K562 (cell line): ENCODE results near the gene FAM200B. TPM values are rescaled to one million over a fixed set of nuclear protein-coding genes. Genes with fewer than 3 reads are reported as not detected.

ENCODE experiments used
- ATAC-seq: fragments of 200-7000 bp; cut with Tn5 transposase; 3 replicates; pipeline ENCODE4 v1.9.1; 2020; ENCODE audit warnings: moderate library complexity
- Bru-seq: library from RNA; stranded (reverse); fragments of 400-500 nt; gene quantifications from one replicate; lab custom pipeline; 2021; lab: Mats Ljungman, UMichigan
- BruChase-seq, 2 experiments: library from RNA; stranded (reverse); fragments of 400-500 nt; gene quantifications; one replicate each; lab custom pipeline; 2021; lab: Mats Ljungman, UMichigan
- BruUV-seq: library from RNA; stranded (reverse); fragments of 400-500 nt; replicated peaks from 2 replicates; lab custom pipeline; 2021; lab: Mats Ljungman, UMichigan
- CTCF ChIA-PET: fragments of 300-600 bp; formaldehyde crosslinking; extraction: SDS; loops from one replicate; lab custom pipeline; 2021; ENCODE audit warnings: low intra/inter-chr PET ratio; lab: Yijun Ruan, JAX
- POLR2A ChIA-PET: fragments of 300-600, 350-650 bp; sonication (Branson Sonifier 250); formaldehyde crosslinking; extraction: SDS; loops from one replicate; lab custom pipeline; 2021; ENCODE audit warnings: antibody characterized with exemption, inconsistent platforms; lab: Yijun Ruan, JAX
- DNase-seq, 4 experiments: peaks; one replicate each; pipeline versions ENCODE4 v3.0.0 to v3.0.0-alpha.2; 2011 to 2018; ENCODE audit warnings: low spot score in 3 of 4, mixed read lengths in 3 of 4; ENCODE audit errors: extremely low read depth in 1 of 4
- FAIRE-seq: peaks from 2 replicates; lab custom pipeline; 2011; peaks lifted over from hg19 to GRCh38; lab: Jason Lieb, UNC
- H2AFZ ChIP-seq: 2 replicates; pipeline ENCODE4 v1.6.0; 2011; ENCODE audit warnings: low read depth, low read length, control low read depth, inconsistent platforms
- H3K27ac ChIP-seq: fragments of 200-600 bp; 3 replicates; pipeline ENCODE4 v1.8.0; 2011; ENCODE audit warnings: low read depth, mild to moderate bottlenecking, control low read depth, inconsistent platforms, low read length, moderate library complexity, mixed read lengths; ENCODE audit errors: extremely low read depth
- H3K27me3 ChIP-seq, 2 experiments: fragments of 300-600 bp in 1 of 2; 2 replicates in 1 of 2; 3 replicates in 1 of 2; pipeline versions ENCODE4 v1.6.0 to v1.8.0; 2011; ENCODE audit warnings: inconsistent platforms in 2 of 2, low read length in 2 of 2, mild to moderate bottlenecking in 1 of 2, mixed read lengths in 1 of 2, moderate library complexity in 1 of 2; ENCODE audit not compliant: control insufficient read depth in 2 of 2, insufficient read depth in 2 of 2
- H3K36me3 ChIP-seq: fragments of 300-600 bp; 3 replicates; pipeline ENCODE4 v1.8.0; 2011; ENCODE audit warnings: mild to moderate bottlenecking, low read length, inconsistent platforms; ENCODE audit not compliant: control insufficient read depth, insufficient read depth
- H3K4me1 ChIP-seq, 2 experiments: fragments of 200-600 bp in 1 of 2; replicated peaks in 1 of 2; 2 replicates in 1 of 2; 3 replicates in 1 of 2; pipeline versions ENCODE4 v1.5.1 to v1.8.0; 2011; ENCODE audit warnings: inconsistent platforms in 2 of 2, low read length in 2 of 2, mild to moderate bottlenecking in 1 of 2, mixed read lengths in 1 of 2, moderate library complexity in 1 of 2; ENCODE audit not compliant: control insufficient read depth in 2 of 2, insufficient read depth in 2 of 2
- H3K4me2 ChIP-seq: 2 replicates; pipeline ENCODE4 v1.6.1; 2011; ENCODE audit warnings: low read length, control low read depth, inconsistent platforms, mixed read lengths; ENCODE audit not compliant: insufficient read depth
- H3K4me3 ChIP-seq: fragments of 200-600 bp; sonication (generic), shearing (Covaris generic); 2 replicates; pipeline ENCODE4 v1.5.1; 2016; ENCODE audit warnings: control low read depth, inconsistent platforms
- H3K79me2 ChIP-seq: fragments of 200-600 bp; 3 replicates; pipeline ENCODE4 v1.8.0; 2011; ENCODE audit warnings: low read length, inconsistent platforms; ENCODE audit not compliant: control insufficient read depth, insufficient read depth
- H3K9ac ChIP-seq, 2 experiments: 2 replicates each; pipeline versions ENCODE4 v1.6.0 to v1.6.1; 2011; ENCODE audit warnings: low read depth in 2 of 2, low read length in 2 of 2, control low read depth in 1 of 2, inconsistent platforms in 1 of 2, mild to moderate bottlenecking in 1 of 2, mixed read lengths in 1 of 2; ENCODE audit not compliant: insufficient read depth in 1 of 2
- H3K9me1 ChIP-seq: one replicate; pipeline ENCODE4 v1.6.0; 2011; ENCODE audit warnings: inconsistent platforms, mild to moderate bottlenecking, low read length, moderate library complexity; ENCODE audit not compliant: control insufficient read depth, insufficient read depth
- H3K9me3 ChIP-seq: replicated peaks from 2 replicates; pipeline ENCODE4 v1.5.1; 2011; ENCODE audit warnings: low read depth, low read length, inconsistent platforms; ENCODE audit not compliant: control insufficient read depth, insufficient read depth
- H4K20me1 ChIP-seq: replicated peaks from 2 replicates; pipeline ENCODE4 v1.6.1; 2011; ENCODE audit warnings: low read length, inconsistent platforms, mixed read lengths; ENCODE audit not compliant: control insufficient read depth, insufficient read depth
- ASH1L ChIP-seq: fragments of 450-650 bp; IDR thresholded peaks from 2 replicates; pipeline ENCODE4 v1.6.1; 2018; ENCODE audit warnings: borderline replicate concordance, mild to moderate bottlenecking, low read depth; ENCODE audit not compliant: partially characterized antibody
- BCOR ChIP-seq: fragments of 450-650 bp; IDR thresholded peaks from 2 replicates; pipeline ENCODE4 v1.6.1; 2016
- CAMTA2 ChIP-seq: fragments of 250-450 bp; sonication (Bioruptor Pico); conservative IDR thresholded peaks from 2 replicates; pipeline ENCODE4 v1.5.1; 2022
- E2F5 ChIP-seq: sonication (generic); formaldehyde crosslinking; IDR thresholded peaks from 2 replicates; pipeline ENCODE4 v1.8.0; 2022; ENCODE audit warnings: mild to moderate bottlenecking, missing genetic modification reagents
- KLF6 ChIP-seq: fragments of 250-450 bp; sonication (Bioruptor Pico); IDR thresholded peaks from 2 replicates; pipeline ENCODE4 v1.4.0; 2020; ENCODE audit warnings: mild to moderate bottlenecking, moderate library complexity, borderline replicate concordance
- LEF1 ChIP-seq: fragments of 450-650 bp; IDR thresholded peaks from 2 replicates; pipeline ENCODE4 v1.6.1; 2016; ENCODE audit warnings: mild to moderate bottlenecking
- MAFK ChIP-seq: IDR thresholded peaks from 2 replicates; pipeline ENCODE4 v1.6.1; 2011; ENCODE audit warnings: low read length, improper control_type of control experiment
- THAP12 ChIP-seq: fragments of 250-450 bp; sonication (Bioruptor Pico); IDR thresholded peaks from 2 replicates; pipeline ENCODE4 v1.9.0; 2021; ENCODE audit warnings: mild to moderate bottlenecking, inconsistent platforms
- ZBTB1 ChIP-seq: sonication (generic); formaldehyde crosslinking; IDR thresholded peaks from 2 replicates; pipeline ENCODE4 v1.8.1; 2023; ENCODE audit warnings: missing genetic modification reagents, low read depth, mild to moderate bottlenecking, borderline replicate concordance
- ZNF830 ChIP-seq: fragments of 250-450 bp; sonication (Bioruptor Pico); IDR thresholded peaks from 2 replicates; pipeline ENCODE4 v1.5.0; 2021; ENCODE audit warnings: mild to moderate bottlenecking
- WGBS: fragments of 100-300 bp; shearing (Covaris generic); methylation state at CpG from one replicate; pipeline ENCODE4 v1.1.6; 2016; ENCODE audit warnings: low coverage, mixed read lengths; ENCODE audit not compliant: insufficient coverage; ENCODE audit errors: missing lambda C conversion rate; 5-methylcytosine and 5-hydroxymethylcytosine counted together
- in situ Hi-C: fragments of 300-500 bp; cut with MboI; formaldehyde crosslinking; loops from 4 replicates; pipeline ENCODE4 v1.15.0; 2018; ENCODE audit warnings: inconsistent platforms, mixed read lengths
- intact Hi-C: fragments of 100-400 bp; cut with micrococcal nuclease; formaldehyde crosslinking; loops from 2 replicates; pipeline ENCODE4 v1.14.2; 2022
- long read RNA-seq, 3 experiments: library from polyadenylated mRNA in 2 of 3; library from RNA in 1 of 3; unstranded in 2 of 3; stranded (forward) in 1 of 3; transcript quantifications; one replicate each; pipeline ENCODE4 v2.0.0, GENCODE V29; 2019 to 2022
- polyA minus RNA-seq, 3 experiments: library from RNA; depleted of rRNA, polyadenylated mRNA; stranded (reverse); fragments of >200 nt; gene quantifications; 2 replicates each; pipeline ENCODE4 v1.2.3, GENCODE V29; 2011
- polyA plus RNA-seq, 8 experiments: library from polyadenylated mRNA; depleted of rRNA in 4 of 8; stranded (reverse) in 5 of 8; unstranded in 3 of 8; fragments of >200 nt; fragmentation: Nextera tagmentation in 2 of 8; fragmentation: Illumina TruSeq in 1 of 8; extraction: Ambion mirVana in 2 of 8; extraction: Trizol in 1 of 8; gene quantifications; 2 replicates each; pipeline versions ENCODE4 v1.2.1 to v1.2.3, GENCODE V29; 2011 to 2014; ENCODE audit warnings: inconsistent platforms in 1 of 8, missing spikeins in 1 of 8
- total RNA-seq, 7 experiments: library from RNA; depleted of rRNA in 6 of 7; stranded (reverse); fragments of >200 nt in 6 of 7; fragmentation: Illumina TruSeq in 2 of 7; extraction: Trizol in 2 of 7; gene quantifications; 2 replicates each; pipeline versions ENCODE4 v1.2.1 to v1.2.3, GENCODE V29; 2011 to 2021; ENCODE audit warnings: low replicate concordance in 1 of 7

Gene FAM200B
- total RNA-seq (2011; cell fraction: chromatin; rRNA removed; ENCODE audit: low replicate concordance) = 8.1 and 22.4 TPM in 2 replicates
- 4.8 and 5.4 TPM in 2 replicates for total RNA-seq (2011; cell fraction: nucleolus; rRNA removed)
- 8.8 and 11.5 TPM in 2 replicates for total RNA-seq (2011; cell fraction: nucleoplasm; rRNA removed)
- total RNA-seq (2014; rRNA removed) (17.4 and 21.3 TPM in 2 replicates), total RNA-seq (2014; rRNA removed; fragmentation: Illumina TruSeq; extraction: Trizol) (25.5 and 31.8 TPM in 2 replicates), total RNA-seq (2015; rRNA removed; fragmentation: Illumina TruSeq; extraction: Trizol) (33.4 and 36.3 TPM in 2 replicates), total RNA-seq (2021) (23.2 and 25.4 TPM in 2 replicates), polyA plus RNA-seq (2011; rRNA removed) (21.9 and 22.6 TPM in 2 replicates), polyA plus RNA-seq (2014; fragmentation: Illumina TruSeq; extraction: Trizol) (39.1 and 48.0 TPM in 2 replicates), polyA plus RNA-seq (2014; fragmentation: Nextera tagmentation; extraction: Ambion mirVana) (10 to 100 TPM; 23.2 to 27.6 TPM), polyA plus RNA-seq (2014; rRNA removed) (23.3 and 30.3 TPM in 2 replicates), polyA minus RNA-seq (2011; rRNA and poly(A)+ RNA removed) (12.2 and 17.3 TPM in 2 replicates), Bru-seq, nascent RNA (percentile 83 among the genes with signal in this experiment), BruChase-seq, experiment 1, labeled RNA remaining after a 2-hour chase (percentile 67 among the genes with signal in this experiment), BruChase-seq, experiment 2, labeled RNA remaining after a 6-hour chase (percentile 65 among the genes with signal in this experiment)
- polyA plus RNA-seq (2011; cell fraction: cytosol; rRNA removed) = 5.5 and 12.1 TPM in 2 replicates
- polyA plus RNA-seq (2011; cell fraction: nucleus; rRNA removed) = 25.6 and 39.2 TPM in 2 replicates
- polyA plus RNA-seq (2012) = 44.3 and 49.2 TPM in 2 replicates
- 5.6 and 8.2 TPM in 2 replicates for polyA minus RNA-seq (2011; cell fraction: cytosol; rRNA and poly(A)+ RNA removed)
- 14.4 and 34.0 TPM in 2 replicates for polyA minus RNA-seq (2011; cell fraction: nucleus; rRNA and poly(A)+ RNA removed)
- long read RNA-seq, experiment 1, full-length matches to known transcripts = 39 of 60 reads
- long read RNA-seq, experiment 1, partial matches to known transcripts = 1 of 60 reads
- long read RNA-seq, experiment 1, other reads (novel, unspliced or antisense) = 20 of 60 reads
- long read RNA-seq, experiment 2, full-length matches to known transcripts = 18 of 22 reads
- long read RNA-seq, experiment 2, partial matches to known transcripts = 0 of 22 reads
- long read RNA-seq, experiment 2, other reads (novel, unspliced or antisense) = 4 of 22 reads
- long read RNA-seq, experiment 3, full-length matches to known transcripts = 14 of 17 reads
- long read RNA-seq, experiment 3, partial matches to known transcripts = 0 of 17 reads
- long read RNA-seq, experiment 3, other reads (novel, unspliced or antisense) = 3 of 17 reads

- ChIA-PET POLR2A (interaction anchor here (0.5 to 2.2 kb wide), 13 partner anchors 10 to 520 kb away, joined by 3 to 9 read pairs (median 3); no protein-coding TSS in a partner anchor), CTCF (interaction anchor here (0.5 kb wide), 1 partner anchor 78 kb away, joined by 3 read pairs; no protein-coding TSS in a partner anchor)
- peak; percentile 88 for ATAC-seq
- H3K27ac ChIP-seq = peak within 1 kb of the TSS; percentile 87
- peaks cover 83% of the 10 kb centered on the region for H3K79me2 ChIP-seq
- intact Hi-C loops = loop anchor here (1.0 to 10.0 kb wide), 3 partner anchors 27 to 679 kb away; partner anchors contain the start of genes CPEB2 and TAPT1
- peak; percentile 99 for DNase-seq
- H3K9me3 ChIP-seq = no peaks in the 10 kb centered on the region
- WGBS = 0% methylated on average over 54 of the region's 56 CpGs
- peak; percentile 94 for FAIRE-seq
- H3K4me3 ChIP-seq = peak within 1 kb of the TSS; percentile 67
- BruUV-seq = TSS peak; percentile 71
- no peaks in the 10 kb centered on the region for H4K20me1 ChIP-seq
- peaks cover 30% of the 10 kb centered on the region for H3K36me3 ChIP-seq
- no peaks in the 10 kb centered on the region for H3K9me1 ChIP-seq
- peak within 1 kb of the TSS; percentile 92 for H2AFZ ChIP-seq
- no peaks in the 10 kb centered on the region for H3K27me3 ChIP-seq
- H3K9ac ChIP-seq = peak within 1 kb of the TSS; percentile 91 to 96
- peaks cover 4 to 16% of the 10 kb centered on the region in 2 experiments; a peak in 4 of 5 replicates for H3K4me1 ChIP-seq
- peak within 1 kb of the TSS; percentile 93 for H3K4me2 ChIP-seq
- in situ Hi-C loops = no loop called here
- no peak for TF ChIP-seq ZBTB1 (CRISPR knock-in tag)
- no peak for TF ChIP-seq CAMTA2 (CRISPR knock-in tag)
- no peak; the same call in 1 of the 2 replicates for TF ChIP-seq E2F5 (CRISPR knock-in tag)
- no peak for TF ChIP-seq ZNF830 (CRISPR knock-in tag)
- no peak for TF ChIP-seq LEF1
- TF ChIP-seq BCOR = 0 out of 2 replicates have a peak, but pooled peaks have one; percentile 11
- peak; percentile 29; the same call in 1 of the 2 replicates for TF ChIP-seq THAP12
- TF ChIP-seq MAFK = no peak
- peak; percentile 51; the same call in 1 of the 2 replicates for TF ChIP-seq KLF6 (CRISPR knock-in tag)
- TF ChIP-seq ASH1L = no peak
Observed at GRCh38 chr4:15681372-15682241, at the start of gene FAM200B. TSS of gene FAM200B (plus strand) at chr4:15681827. CDS start at chr4:15686978, 5,151 bp downstream.
